Sigmoid colon (tissue), 4 donors: ENCODE results near the gene COA6.

Experiments used
- POLR2A ChIP-seq, 2 donors: fragments of 450-650 bp; IDR thresholded peaks; one replicate each; pipeline ENCODE4 v1.6.1; 2016; ENCODE audit warnings: antibody characterized with exemption in 2 of 2, mild to moderate bottlenecking in 2 of 2, moderate library complexity in 2 of 2
- POLR2AphosphoS5 ChIP-seq, 4 donors: sonication (generic); formaldehyde crosslinking; IDR thresholded peaks; one replicate each; pipeline ENCODE4 v1.6.1; 2017; ENCODE audit warnings: antibody characterized with exemption in 4 of 4
- TF ChIP-seq, protein P1 (sequence below), 4 experiments: fragments of 450-650 bp in 3 of 4; fragments of 200-600 bp in 1 of 4; IDR thresholded peaks; one replicate each; pipeline ENCODE4 v1.5.1; 2016 to 2019; ENCODE audit warnings: antibody characterized with exemption in 4 of 4, mild to moderate bottlenecking in 3 of 4, moderate library complexity in 2 of 4

- TF ChIP-seq POLR2AphosphoS5 (IDR thresholded peaks at IDR 0.05): no peak
- TF ChIP-seq, protein P1, sequence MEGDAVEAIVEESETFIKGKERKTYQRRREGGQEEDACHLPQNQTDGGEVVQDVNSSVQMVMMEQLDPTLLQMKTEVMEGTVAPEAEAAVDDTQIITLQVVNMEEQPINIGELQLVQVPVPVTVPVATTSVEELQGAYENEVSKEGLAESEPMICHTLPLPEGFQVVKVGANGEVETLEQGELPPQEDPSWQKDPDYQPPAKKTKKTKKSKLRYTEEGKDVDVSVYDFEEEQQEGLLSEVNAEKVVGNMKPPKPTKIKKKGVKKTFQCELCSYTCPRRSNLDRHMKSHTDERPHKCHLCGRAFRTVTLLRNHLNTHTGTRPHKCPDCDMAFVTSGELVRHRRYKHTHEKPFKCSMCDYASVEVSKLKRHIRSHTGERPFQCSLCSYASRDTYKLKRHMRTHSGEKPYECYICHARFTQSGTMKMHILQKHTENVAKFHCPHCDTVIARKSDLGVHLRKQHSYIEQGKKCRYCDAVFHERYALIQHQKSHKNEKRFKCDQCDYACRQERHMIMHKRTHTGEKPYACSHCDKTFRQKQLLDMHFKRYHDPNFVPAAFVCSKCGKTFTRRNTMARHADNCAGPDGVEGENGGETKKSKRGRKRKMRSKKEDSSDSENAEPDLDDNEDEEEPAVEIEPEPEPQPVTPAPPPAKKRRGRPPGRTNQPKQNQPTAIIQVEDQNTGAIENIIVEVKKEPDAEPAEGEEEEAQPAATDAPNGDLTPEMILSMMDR (IDR thresholded peaks at IDR 0.05): no peak
- TF ChIP-seq POLR2A (IDR thresholded peaks at IDR 0.05): no peak
These were observed 42.4 kb upstream of the COA6 start for GRCh38 chr1:234330843-234331215.
